Measurements from ENCODE around the gene PARVG. TPM values are rescaled to one million over a fixed set of nuclear protein-coding genes. Genes with fewer than 3 reads are reported as not detected.
"Not testable (repeated sequence)": the region's sequence is repeated elsewhere in the genome, so short reads cannot be mapped to it uniquely, and the experiment has no call there.

PARVG gene
- total RNA-seq, 1 donor from 2014 or later = 0.27 TPM

DNA sequence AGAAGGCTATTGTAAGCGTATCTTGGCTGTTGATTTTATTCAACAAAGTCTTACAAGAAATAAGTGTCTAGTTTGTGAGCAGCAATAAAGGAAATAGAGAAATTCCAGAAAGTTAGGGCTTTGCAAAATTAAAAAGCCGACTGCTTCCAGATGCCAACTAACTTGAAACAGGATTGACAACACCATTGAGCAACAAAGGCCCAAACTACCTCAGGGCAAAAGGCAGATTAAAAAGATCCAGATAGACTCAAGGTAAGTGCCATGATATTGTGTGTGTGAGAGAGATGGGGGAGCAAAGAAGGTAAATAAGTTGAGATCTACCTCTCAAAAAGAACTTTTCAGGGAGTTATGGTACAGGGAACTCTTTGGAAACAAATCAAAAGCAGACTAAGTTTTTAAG lies 49.1 kb downstream of the PARVG start:
- no peaks in the 10 kb centered on the region for H3K36me3 Mint-ChIP-seq (ENCODE audit: low read depth)
- H3K4me3 Mint-ChIP-seq (ENCODE audit: unreplicated experiment) = no peak overlapping the region
- H3K27ac Mint-ChIP-seq (ENCODE audit: unreplicated experiment) = no peak overlapping the region
- H3K9me3 Mint-ChIP-seq (ENCODE audit: low read depth) = peaks cover 17% of the 10 kb centered on the region
- H3K27me3 Mint-ChIP-seq (ENCODE audit: low read depth) = peaks cover 19% of the 10 kb centered on the region
- no peak for DNase-seq (ENCODE audit: low spot score)
- no peaks in the 10 kb centered on the region for H3K4me1 Mint-ChIP-seq (ENCODE audit: low read depth)
- TF ChIP-seq, protein P1, sequence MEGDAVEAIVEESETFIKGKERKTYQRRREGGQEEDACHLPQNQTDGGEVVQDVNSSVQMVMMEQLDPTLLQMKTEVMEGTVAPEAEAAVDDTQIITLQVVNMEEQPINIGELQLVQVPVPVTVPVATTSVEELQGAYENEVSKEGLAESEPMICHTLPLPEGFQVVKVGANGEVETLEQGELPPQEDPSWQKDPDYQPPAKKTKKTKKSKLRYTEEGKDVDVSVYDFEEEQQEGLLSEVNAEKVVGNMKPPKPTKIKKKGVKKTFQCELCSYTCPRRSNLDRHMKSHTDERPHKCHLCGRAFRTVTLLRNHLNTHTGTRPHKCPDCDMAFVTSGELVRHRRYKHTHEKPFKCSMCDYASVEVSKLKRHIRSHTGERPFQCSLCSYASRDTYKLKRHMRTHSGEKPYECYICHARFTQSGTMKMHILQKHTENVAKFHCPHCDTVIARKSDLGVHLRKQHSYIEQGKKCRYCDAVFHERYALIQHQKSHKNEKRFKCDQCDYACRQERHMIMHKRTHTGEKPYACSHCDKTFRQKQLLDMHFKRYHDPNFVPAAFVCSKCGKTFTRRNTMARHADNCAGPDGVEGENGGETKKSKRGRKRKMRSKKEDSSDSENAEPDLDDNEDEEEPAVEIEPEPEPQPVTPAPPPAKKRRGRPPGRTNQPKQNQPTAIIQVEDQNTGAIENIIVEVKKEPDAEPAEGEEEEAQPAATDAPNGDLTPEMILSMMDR (IDR thresholded peaks at IDR 0.05) = no peak

DNA sequence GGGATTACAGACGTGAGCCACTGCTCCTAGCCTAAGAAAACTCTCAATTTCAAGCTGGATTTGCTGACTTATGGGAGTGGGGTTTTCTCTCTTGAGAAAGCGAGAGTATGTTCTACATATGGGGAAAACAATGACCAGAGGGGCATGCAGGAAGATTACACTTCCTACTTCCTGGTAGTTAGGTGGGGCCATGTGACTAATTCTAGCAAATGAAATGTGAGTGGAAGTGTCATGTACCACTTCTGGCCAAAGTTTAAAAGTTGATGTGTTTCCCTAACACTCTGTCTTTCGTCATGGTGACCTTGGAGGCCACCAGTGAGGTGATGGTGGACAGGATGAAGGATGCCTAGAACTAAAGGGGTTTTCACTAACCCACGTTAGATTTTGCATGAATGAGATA lies 50.5 kb downstream of the PARVG start:
- H3K27ac Mint-ChIP-seq (ENCODE audit: unreplicated experiment) = no peak overlapping the region
- DNase-seq (ENCODE audit: low spot score) = no peak
- peaks cover 5% of the 10 kb centered on the region for H3K27me3 Mint-ChIP-seq (ENCODE audit: low read depth)
- TF ChIP-seq, protein P1 (IDR thresholded peaks at IDR 0.05) = no peak
- H3K36me3 Mint-ChIP-seq (ENCODE audit: low read depth) = no peaks in the 10 kb centered on the region
- no peaks in the 10 kb centered on the region for H3K4me1 Mint-ChIP-seq (ENCODE audit: low read depth)
- peaks cover 17% of the 10 kb centered on the region for H3K9me3 Mint-ChIP-seq (ENCODE audit: low read depth)
- H3K4me3 Mint-ChIP-seq (ENCODE audit: unreplicated experiment) = no peak overlapping the region

DNA sequence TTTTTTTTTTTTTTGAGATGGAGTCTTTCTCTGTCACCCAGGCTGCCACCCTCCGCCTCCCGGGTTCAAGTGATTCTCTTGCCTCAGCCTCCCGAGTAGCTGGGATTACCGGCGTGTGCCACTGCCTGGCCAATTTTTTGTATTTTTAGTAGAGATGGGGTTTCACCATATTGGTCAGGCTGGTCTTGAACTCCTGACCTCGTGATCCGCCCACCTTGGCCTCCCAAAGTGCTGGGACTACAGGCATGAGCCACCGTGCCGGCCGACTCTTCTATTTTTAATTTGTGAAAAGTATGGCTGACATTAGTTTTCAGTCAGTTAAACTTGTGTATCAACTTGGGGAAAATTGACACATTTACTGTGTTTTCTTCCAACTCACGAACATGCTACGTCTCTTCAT lies 53.6 kb downstream of the PARVG start:
- DNase-seq (ENCODE audit: low spot score); H3K27ac Mint-ChIP-seq (ENCODE audit: unreplicated experiment); H3K36me3 Mint-ChIP-seq (ENCODE audit: low read depth); H3K4me3 Mint-ChIP-seq (ENCODE audit: unreplicated experiment); H3K4me1 Mint-ChIP-seq (ENCODE audit: low read depth): not testable (repeated sequence)
- Mint-ChIP-seq H3K9me3 (ENCODE audit: low read depth) (peaks cover 22% of the 10 kb centered on the region), H3K27me3 (ENCODE audit: low read depth) (peaks cover 16% of the 10 kb centered on the region)

DNA sequence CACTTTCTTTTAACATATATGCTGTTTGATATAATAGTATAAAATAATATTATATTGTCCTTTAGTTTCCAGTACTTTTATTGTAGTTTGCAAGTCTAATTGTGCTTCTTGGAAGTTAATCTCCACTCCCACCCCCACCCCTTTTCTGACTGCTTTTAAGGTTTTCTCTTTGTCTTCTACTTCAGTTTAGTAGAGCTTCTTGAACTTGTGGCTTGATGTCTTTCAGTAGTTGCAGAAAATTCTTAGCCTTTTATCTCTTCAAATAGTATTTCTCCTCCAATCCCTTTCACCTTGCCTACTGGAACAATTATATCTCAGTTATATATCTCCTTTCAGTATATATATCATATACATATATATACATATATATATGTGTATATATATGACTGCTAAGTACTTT lies 56.6 kb downstream of the PARVG start:
- H3K9me3 Mint-ChIP-seq (ENCODE audit: low read depth) = peaks cover 20% of the 10 kb centered on the region
- DNase-seq (ENCODE audit: low spot score) = no peak
- H3K27ac Mint-ChIP-seq (ENCODE audit: unreplicated experiment) = no peak overlapping the region
- no peaks in the 10 kb centered on the region for H3K4me1 Mint-ChIP-seq (ENCODE audit: low read depth)
- H3K27me3 Mint-ChIP-seq (ENCODE audit: low read depth) = peaks cover 36% of the 10 kb centered on the region
- H3K36me3 Mint-ChIP-seq (ENCODE audit: low read depth) = peaks cover 4% of the 10 kb centered on the region
- H3K4me3 Mint-ChIP-seq (ENCODE audit: unreplicated experiment) = no peak overlapping the region
- TF ChIP-seq, protein P1 (IDR thresholded peaks at IDR 0.05) = no peak

DNA sequence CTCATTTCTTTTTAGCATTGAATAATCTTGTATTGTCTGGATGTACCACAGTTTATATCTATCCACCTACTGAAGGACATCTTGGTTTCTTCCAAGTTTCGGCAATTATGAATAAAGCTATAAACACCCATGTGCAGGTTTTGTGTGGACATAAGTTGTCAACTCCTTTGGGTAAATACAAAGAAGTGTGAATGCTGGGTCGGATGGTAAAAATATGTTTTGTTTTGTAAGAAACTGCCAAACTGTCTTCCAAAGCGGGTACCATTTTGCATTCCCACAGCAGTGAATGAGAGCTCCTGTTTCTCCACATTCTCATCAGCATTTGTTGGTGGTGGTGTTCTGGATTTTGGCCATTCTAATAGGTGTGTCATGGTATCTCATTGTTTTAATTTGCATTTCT lies 60.4 kb downstream of the PARVG start:
- peaks cover 12% of the 10 kb centered on the region for H3K36me3 Mint-ChIP-seq (ENCODE audit: low read depth)
- not testable (repeated sequence) for H3K27ac Mint-ChIP-seq (ENCODE audit: unreplicated experiment); DNase-seq (ENCODE audit: low spot score); H3K4me3 Mint-ChIP-seq (ENCODE audit: unreplicated experiment); H3K4me1 Mint-ChIP-seq (ENCODE audit: low read depth)
- H3K27me3 Mint-ChIP-seq (ENCODE audit: low read depth) = peaks cover 54% of the 10 kb centered on the region
- peaks cover 20% of the 10 kb centered on the region for H3K9me3 Mint-ChIP-seq (ENCODE audit: low read depth)

DNA sequence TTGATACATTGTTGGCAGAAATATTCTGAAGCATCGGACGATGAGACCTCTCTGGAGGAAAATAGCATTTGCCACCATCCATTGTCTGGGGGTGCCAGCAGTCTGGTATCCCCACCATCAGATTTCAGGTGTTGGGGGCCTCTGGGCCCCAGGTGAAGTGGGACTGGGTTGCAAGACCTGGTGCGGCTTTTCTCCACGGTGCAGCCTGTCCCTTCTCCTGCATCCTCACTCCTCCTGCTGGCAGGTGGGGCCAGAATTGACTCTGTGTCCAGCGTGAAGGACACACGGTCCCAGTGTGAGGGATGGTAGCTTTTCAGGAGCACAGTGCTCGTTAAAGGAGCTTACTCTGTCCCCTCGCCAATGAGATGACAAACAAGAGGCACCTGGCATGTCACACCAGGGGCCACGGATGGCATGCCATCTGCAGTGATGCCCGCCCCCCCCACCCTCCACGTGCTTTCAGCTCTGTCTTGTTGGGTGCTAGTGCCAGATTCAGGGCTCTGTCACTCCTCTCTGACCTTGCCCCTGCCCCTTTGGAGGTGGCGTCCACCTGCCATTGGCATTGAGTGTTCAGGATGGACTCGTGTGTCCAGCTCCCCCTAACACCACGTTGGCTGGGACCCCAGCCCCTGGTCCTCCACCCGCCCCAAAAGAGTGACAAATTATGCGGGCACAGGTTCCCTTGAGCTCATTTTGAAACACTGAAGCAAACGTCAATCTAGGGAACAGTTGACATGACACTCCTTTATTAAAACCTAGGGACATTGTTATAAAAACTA lies 62.4 kb downstream of the PARVG start:
- H3K27ac Mint-ChIP-seq (ENCODE audit: unreplicated experiment) = no peak overlapping the region
- peaks cover 49% of the 10 kb centered on the region for H3K27me3 Mint-ChIP-seq (ENCODE audit: low read depth)
- no peaks in the 10 kb centered on the region for H3K4me1 Mint-ChIP-seq (ENCODE audit: low read depth)
- peaks cover 9% of the 10 kb centered on the region for H3K9me3 Mint-ChIP-seq (ENCODE audit: low read depth)
- DNase-seq (ENCODE audit: low spot score) = peak; percentile 49
- TF ChIP-seq, protein P1 (IDR thresholded peaks at IDR 0.05) = no peak
- peaks cover 16% of the 10 kb centered on the region for H3K36me3 Mint-ChIP-seq (ENCODE audit: low read depth)
- no peak overlapping the region for H3K4me3 Mint-ChIP-seq (ENCODE audit: unreplicated experiment)
